NCI-H1436 (cell line): Measurements from ENCODE around the gene TFEC.
"Not testable (repeated sequence)": the region's sequence is repeated elsewhere in the genome, so short reads cannot be mapped to it uniquely, and the experiment has no call there.

ENCODE experiments used
- DNase-seq: peaks from one replicate; lab custom pipeline; 2025; lab: John Stamatoyannopoulos, UW

TFEC gene

DNA sequence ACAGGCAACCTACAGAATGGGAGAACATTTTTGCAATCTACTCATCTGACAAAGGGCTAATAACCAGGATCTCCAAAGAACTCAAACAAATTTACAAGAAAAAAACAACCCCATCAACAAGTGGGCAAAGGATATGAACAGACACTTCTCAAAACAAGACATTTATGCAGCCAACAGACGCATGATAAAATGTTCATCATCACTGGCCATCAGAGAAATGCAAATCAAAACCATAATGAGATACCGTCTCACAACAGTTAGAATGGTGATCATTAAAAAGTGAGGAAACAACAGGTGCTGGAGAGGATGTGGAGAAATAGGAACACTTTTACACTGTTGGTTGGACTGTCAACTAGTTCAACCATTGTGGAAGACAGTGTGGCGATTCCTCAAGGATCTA, 100.8 kb downstream of the TFEC start:
- DNase-seq, result not testable (repeated sequence)

DNA sequence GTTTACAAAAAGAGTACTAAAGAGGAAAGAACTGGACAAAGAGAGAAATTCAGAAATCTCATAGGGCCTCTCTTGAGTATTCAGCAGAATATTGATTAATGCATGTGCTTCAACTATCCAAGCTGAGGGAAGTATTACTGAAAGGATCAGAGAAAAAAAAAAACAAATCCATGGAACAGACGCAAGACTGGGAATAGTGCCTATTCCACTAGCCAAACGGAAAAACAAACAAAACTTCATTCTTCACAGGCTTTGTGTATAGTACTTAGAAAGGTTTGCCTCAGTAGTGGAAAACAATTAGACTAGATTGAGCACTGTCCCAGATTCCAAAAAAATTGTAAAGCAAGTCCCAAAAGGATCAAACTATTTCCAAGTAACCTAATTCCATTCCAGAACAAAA, 106.2 kb downstream of the TFEC start:
- DNase-seq, result no peak

DNA sequence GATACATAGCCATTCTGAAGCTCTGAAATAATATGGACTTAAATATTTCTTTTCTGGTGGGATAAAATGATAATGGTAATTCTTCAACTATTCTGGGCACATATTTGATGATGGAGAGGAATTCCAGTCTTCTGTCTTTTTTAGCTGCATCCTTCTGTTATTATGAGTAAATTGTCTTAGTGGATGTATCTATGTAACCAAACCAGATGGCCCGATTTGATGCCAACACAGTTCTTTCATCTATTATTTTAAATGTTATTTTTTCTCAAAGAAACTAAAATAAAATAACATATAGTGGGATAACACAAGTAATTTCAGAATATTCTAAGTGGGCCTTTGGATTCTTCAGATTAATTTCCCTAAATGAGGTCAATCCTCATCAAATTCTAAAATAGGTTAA, 110.2 kb downstream of the TFEC start:
- no peak for DNase-seq

DNA sequence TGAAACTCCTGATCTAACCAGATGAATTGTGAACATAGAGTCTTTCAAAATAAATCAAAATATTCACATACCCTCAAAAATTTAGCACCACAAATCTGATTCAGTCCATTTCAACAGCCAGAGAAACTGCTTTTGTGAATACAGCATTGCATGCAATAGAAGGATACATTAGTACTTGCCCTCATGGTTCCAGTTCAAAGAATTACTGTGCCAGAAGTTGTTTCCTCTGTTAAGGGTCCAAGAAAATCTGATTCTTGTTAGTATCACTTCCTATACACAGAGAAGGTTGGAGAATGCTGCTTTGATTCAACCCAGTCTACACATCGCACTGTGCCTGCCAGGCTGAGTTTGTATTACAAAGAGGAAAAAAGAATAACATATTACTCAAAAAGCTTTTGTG, 115.6 kb downstream of the TFEC start:
- no peak for DNase-seq

DNA sequence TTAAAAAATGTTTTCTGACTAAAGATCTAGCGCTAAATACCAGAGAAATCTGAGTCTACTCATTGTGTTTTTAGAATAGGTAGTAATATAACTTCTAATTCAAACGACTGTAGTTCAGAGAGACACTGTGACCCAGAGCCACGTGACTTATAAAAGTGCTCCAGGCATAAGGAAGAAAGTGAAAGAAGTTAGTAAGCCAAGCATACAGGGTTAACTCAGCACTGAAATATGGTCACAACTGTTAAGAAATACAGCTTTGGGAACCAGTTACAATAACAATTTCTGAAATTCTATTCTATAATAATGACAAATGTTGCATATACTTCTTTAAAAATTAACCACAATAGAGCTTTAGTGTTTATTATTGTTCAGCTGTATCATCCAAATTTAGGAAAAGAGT, 119.1 kb downstream of the TFEC start:
- DNase-seq, result no peak

DNA sequence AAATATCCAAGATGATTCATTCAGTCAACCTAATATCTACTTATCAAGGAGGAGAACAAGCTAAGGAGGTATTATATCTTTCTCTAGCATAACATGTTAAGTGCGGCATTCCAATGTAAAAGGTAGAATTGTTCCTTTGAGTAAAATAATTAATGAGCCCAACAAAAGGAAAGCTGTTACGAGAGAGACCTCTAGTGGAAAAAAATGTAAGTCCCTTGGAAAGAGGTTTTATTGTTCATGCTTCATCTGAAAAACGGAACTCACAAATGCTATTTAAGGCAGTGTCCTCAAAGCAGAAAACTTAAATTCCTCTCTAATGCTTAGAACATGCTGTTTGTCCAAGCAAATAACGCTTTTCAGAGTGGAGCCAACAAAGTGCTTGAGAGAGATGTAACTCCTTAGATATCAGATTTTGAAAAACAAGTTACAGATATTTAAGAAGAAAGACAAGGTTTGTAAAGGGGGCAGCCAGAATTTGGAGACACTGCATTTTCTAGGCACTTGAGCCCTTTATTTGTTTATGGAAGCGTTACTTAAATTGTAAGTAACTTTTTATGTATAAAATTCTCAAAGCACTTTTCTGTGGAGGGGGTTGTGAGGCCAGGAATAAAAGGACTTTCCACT, 119.9 kb downstream of the TFEC start:
- peak; percentile 40 for DNase-seq

DNA sequence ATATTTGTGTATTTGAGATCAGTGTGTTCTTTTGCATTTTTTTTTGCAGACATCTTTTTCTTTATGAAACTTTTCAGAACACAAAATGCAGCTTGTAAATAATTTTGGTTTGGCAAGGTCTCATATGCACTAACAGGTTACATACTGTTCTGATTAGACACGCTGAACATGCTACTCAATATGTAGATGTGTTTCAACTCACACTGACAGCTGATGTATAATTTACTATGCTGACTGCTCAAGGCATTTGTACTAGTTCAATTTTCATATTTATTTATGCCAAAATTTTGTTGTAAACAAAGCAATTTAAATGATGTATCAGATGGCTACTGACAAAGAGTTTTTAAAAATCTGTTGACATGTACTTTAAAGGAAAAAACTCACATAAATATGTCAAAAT, 123.8 kb downstream of the TFEC start:
- no peak for DNase-seq

DNA sequence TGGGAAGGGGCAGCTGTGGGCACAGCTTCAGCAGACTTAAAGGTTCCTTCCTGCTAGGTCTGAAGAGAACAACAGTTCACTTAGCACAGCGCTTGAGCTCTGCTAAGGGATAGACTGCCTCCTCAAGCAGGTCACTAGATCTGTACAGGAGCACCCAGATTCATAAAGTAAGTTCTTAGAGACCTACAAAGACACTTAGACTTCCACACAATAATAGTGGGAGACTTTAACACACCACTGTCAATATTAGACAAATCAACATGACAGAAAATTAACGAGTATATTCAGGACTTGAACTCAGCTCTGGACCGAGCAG, 140.9 kb downstream of the TFEC start:
- no peak for DNase-seq

DNA sequence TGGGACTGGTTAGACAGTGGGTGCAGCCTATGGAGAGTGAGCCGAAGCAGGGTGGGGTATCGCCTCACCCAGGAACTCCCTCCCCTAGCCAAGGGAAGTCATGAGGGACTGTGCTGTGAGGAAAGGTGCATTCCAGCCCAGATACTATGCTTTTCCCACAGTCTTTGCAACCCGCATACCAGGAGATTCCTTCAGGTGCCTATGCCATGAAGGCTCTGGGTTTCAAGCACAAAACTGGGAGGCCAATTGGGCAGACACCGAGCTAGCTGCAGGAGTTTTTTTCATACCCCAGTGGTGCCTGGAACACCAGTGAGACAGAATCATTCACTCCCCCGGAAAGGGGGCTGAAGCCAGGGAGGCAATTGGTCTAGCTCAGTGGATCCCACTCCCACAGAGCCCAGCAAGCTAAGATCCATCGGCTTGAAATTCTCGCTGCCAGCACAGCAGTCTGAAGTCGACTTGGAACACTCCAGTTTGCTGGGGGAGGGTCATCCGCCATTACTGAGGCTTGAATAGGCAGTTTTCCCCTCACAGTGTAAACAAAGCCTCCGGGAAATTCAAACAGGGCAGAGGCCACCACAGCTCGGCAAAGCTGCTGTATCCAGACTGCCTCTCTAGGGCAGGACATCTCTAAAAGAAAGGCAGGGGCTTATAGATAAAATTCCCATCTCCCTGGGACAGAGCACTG, 141.4 kb downstream of the TFEC start:
- DNase-seq, result no peak

DNA sequence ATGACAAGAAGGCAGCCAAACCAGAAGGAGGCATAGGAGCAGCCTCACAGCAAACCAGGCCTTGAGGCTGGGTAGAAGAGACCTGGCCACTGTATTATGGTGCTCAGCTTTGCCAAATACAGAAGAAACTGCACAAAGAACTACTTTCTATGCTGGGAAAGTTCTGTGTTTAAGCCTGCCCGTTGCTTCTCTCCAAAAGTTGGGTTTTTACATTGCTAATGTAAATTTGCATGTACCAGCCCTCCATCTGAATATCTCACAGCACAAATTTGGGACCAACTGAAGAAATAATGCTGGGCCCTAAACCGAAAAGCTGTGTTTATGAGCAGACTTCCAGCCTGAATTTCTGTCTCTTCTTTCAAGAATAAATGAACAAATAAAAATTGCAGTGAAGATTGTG, 145.0 kb downstream of the TFEC start:
- no peak for DNase-seq
